HG03442 (cell line): ENCODE data around the gene PBXIP1.
"Not testable (repeated sequence)": the region's sequence is repeated elsewhere in the genome, so short reads cannot be mapped to it uniquely, and the experiment has no call there.

Experiments used
- ATAC-seq: cut with Tn5 transposase; IDR thresholded peaks from one replicate; pipeline ENCODE4 v1.9.1; 2021; ENCODE audit warnings: mild to moderate bottlenecking, moderate library complexity; ENCODE audit not compliant: unreplicated experiment

PBXIP1 gene

GRCh38 chr1:154955718-154956543, at the start of gene PBXIP1:
TSS of gene PBXIP1 (minus strand) at chr1:154956099. CDS start at chr1:154953721, 2,378 bp downstream.
- peak; percentile 58 for ATAC-seq

- no peak for ATAC-seq
Measured at GRCh38 chr1:155005076-155006011, 49.4 kb upstream of the PBXIP1 start.

GRCh38 chr1:155004352-155005075, 48.6 kb upstream of the PBXIP1 start:
- ATAC-seq = no peak

- ATAC-seq = no peak
Measured at GRCh38 chr1:155003766-155004351, 48.0 kb upstream of the PBXIP1 start.

GRCh38 chr1:155003227-155003765, 47.4 kb upstream of the PBXIP1 start:
- ATAC-seq = no peak

GRCh38 chr1:155002464-155003226, 46.7 kb upstream of the PBXIP1 start, which contains the start of gene ZBTB7B:
TSS of gene ZBTB7B (plus strand) at chr1:155002802. CDS start at chr1:155014661, 11,859 bp downstream.
- ATAC-seq = no peak

GRCh38 chr1:155001675-155002463, 46.0 kb upstream of the PBXIP1 start:
- ATAC-seq = peak; percentile 46

- ATAC-seq = no peak
Measured at GRCh38 chr1:155001425-155001674, 45.5 kb upstream of the PBXIP1 start.

- ATAC-seq = peak; percentile 35
Measured at GRCh38 chr1:155000726-155001424, 45.0 kb upstream of the PBXIP1 start.

- no peak for ATAC-seq
Measured at GRCh38 chr1:155000411-155000725, 44.5 kb upstream of the PBXIP1 start.

GRCh38 chr1:154999571-155000410, 43.9 kb upstream of the PBXIP1 start:
- no peak for ATAC-seq

GRCh38 chr1:154998818-154999570, 43.1 kb upstream of the PBXIP1 start:
- no peak for ATAC-seq

- no peak for ATAC-seq
Measured at GRCh38 chr1:154998201-154998780, 42.4 kb upstream of the PBXIP1 start.

- ATAC-seq = no peak
Measured at GRCh38 chr1:154996966-154997701, 41.2 kb upstream of the PBXIP1 start.

- not testable (repeated sequence) for ATAC-seq
Measured at GRCh38 chr1:154995301-154995983, 39.5 kb upstream of the PBXIP1 start.
